Loucy (cell line): ENCODE data around the gene CPNE9.

Experiments used
- EZH2phosphoT487 ChIP-seq: fragments of 200-600 bp; IDR thresholded peaks from 2 replicates; pipeline ENCODE4 v1.6.1; 2018; ENCODE audit warnings: antibody characterized with exemption, mild to moderate bottlenecking, moderate library complexity, borderline replicate concordance
- TF ChIP-seq, protein P1 (sequence below): fragments of 200-600 bp; sonication (generic); conservative IDR thresholded peaks from 2 replicates; pipeline ENCODE4 v1.5.1; 2014; ENCODE audit warnings: mild to moderate bottlenecking, antibody characterized with exemption, low read length

DNA sequence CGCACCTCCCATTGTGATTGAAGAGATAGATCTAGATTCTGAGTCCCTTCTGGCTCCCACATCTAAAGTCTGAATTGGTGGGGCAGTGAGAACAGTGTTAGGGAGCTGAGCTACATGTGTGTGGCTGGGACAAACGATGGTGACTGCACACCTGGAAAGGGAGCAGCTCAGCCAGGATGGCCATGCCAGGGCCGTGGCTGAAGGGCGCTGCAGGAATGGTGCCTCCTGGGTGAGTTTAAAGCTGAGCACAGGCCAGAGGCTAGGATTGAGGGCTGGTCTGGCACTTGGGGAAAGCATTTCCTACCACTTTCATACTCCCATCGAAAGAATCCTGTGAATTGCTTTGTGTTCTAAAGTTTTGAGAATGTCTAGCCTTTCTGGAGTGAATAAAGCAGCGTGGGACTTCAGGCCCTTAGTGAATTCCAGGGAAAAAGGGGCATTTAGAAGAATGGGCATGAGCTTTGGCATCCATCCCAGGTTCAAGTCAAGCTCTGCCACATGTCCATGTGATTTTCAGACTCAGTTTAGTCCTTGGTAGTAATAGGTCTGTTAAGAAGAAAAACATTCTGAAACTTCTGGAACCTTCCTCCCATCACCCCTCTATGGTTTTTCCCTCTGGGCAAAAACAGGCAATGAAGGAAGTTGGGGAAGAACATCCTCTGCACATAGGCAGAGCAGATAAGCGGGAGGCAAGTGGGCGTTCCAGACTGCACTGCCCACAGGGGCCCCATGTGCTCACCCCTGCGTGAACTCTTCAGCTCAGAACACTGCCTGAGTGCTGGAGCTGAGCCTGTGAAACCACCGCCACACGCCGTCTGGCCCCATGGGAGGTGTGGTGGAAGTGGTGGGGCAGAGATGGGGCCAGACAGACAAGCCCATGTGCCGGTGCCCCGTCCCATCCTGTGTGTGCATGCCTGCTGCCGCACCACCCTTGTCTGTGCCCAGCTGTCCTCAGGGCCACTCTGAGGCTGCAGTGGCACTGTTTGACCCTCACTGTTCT is 12.9 kb upstream of the CPNE9 start:
- TF ChIP-seq, protein P1, sequence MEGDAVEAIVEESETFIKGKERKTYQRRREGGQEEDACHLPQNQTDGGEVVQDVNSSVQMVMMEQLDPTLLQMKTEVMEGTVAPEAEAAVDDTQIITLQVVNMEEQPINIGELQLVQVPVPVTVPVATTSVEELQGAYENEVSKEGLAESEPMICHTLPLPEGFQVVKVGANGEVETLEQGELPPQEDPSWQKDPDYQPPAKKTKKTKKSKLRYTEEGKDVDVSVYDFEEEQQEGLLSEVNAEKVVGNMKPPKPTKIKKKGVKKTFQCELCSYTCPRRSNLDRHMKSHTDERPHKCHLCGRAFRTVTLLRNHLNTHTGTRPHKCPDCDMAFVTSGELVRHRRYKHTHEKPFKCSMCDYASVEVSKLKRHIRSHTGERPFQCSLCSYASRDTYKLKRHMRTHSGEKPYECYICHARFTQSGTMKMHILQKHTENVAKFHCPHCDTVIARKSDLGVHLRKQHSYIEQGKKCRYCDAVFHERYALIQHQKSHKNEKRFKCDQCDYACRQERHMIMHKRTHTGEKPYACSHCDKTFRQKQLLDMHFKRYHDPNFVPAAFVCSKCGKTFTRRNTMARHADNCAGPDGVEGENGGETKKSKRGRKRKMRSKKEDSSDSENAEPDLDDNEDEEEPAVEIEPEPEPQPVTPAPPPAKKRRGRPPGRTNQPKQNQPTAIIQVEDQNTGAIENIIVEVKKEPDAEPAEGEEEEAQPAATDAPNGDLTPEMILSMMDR: no peak
- no peak for TF ChIP-seq EZH2phosphoT487
